K562 (cell line): ENCODE data around the gene RNF181. TPM values are rescaled to one million over a fixed set of nuclear protein-coding genes. Genes with fewer than 3 reads are reported as not detected.
A peak's percentile ranks its signal among the peaks of the same experiment; 100 is the strongest.

Source experiments
- CBFA2T2 ChIP-seq: fragments of 450-650 bp; conservative IDR thresholded peaks from 2 replicates; pipeline ENCODE4 v1.6.1; 2017; ENCODE audit warnings: mild to moderate bottlenecking
- CBFB ChIP-seq: sonication (generic); formaldehyde crosslinking; IDR thresholded peaks from 2 replicates; pipeline ENCODE4 v1.4.0; 2020; ENCODE audit warnings: mild to moderate bottlenecking, missing genetic modification reagents
- CXXC5 ChIP-seq: fragments of 250-450 bp; sonication (Bioruptor Pico); IDR thresholded peaks from 2 replicates; pipeline ENCODE4 v1.8.0; 2022; ENCODE audit warnings: inconsistent platforms, mild to moderate bottlenecking, moderate library complexity
- ERF ChIP-seq: fragments of 450-650 bp; formaldehyde crosslinking; IDR thresholded peaks from 2 replicates; pipeline ENCODE4 v1.4.0; 2020; ENCODE audit warnings: mild to moderate bottlenecking, mixed read lengths
- GTF2E2 ChIP-seq: fragments of 200-800 bp; sonication (Bioruptor generic); IDR thresholded peaks from 2 replicates; pipeline ENCODE4 v1.6.1; 2016; ENCODE audit warnings: missing genetic modification characterization, missing compliant biosample characterization
- KLF6 ChIP-seq: fragments of 250-450 bp; sonication (Bioruptor Pico); IDR thresholded peaks from 2 replicates; pipeline ENCODE4 v1.4.0; 2020; ENCODE audit warnings: mild to moderate bottlenecking, moderate library complexity, borderline replicate concordance
- LEF1 ChIP-seq: fragments of 450-650 bp; IDR thresholded peaks from 2 replicates; pipeline ENCODE4 v1.6.1; 2016; ENCODE audit warnings: mild to moderate bottlenecking
- MECOM ChIP-seq: fragments of 250-450 bp; sonication (Bioruptor Pico); IDR thresholded peaks from 2 replicates; pipeline ENCODE4 v1.8.0; 2022; ENCODE audit warnings: inconsistent platforms
- MNT ChIP-seq, 2 experiments: fragments of 450-650 bp; conservative IDR thresholded peaks; 2 replicates each; pipeline ENCODE4 v1.6.1; 2017; ENCODE audit warnings: mild to moderate bottlenecking in 2 of 2, moderate library complexity in 2 of 2
- MTF1 ChIP-seq: fragments of 250-450 bp; sonication (Bioruptor Pico); IDR thresholded peaks from 2 replicates; pipeline ENCODE4 v1.9.0; 2021; ENCODE audit warnings: moderate library complexity, mild to moderate bottlenecking, inconsistent platforms, borderline replicate concordance
- RBBP5 ChIP-seq: fragments of 200-600 bp; sonication (generic); IDR thresholded peaks from 2 replicates; pipeline ENCODE4 v1.6.1; 2012; ENCODE audit warnings: borderline replicate concordance, mild to moderate bottlenecking, low read length, control low read depth, inconsistent platforms; ENCODE audit not compliant: insufficient read depth, poor library complexity, severe bottlenecking
- SMAD4 ChIP-seq: fragments of 250-450 bp; sonication (Bioruptor Pico); conservative IDR thresholded peaks from 2 replicates; pipeline ENCODE4 v1.8.0; 2021; ENCODE audit warnings: inconsistent platforms, mild to moderate bottlenecking, moderate library complexity
- TRIM24 ChIP-seq, 2 experiments: fragments of 450-650 bp; IDR thresholded peaks; 2 replicates each; pipeline ENCODE4 v1.6.1; 2016
- ZBTB49 ChIP-seq: sonication (generic); formaldehyde crosslinking; IDR thresholded peaks from 2 replicates; pipeline ENCODE4 v1.8.0; 2022; ENCODE audit warnings: missing genetic modification reagents, mild to moderate bottlenecking, borderline replicate concordance
- ZNF184 ChIP-seq: sonication (generic); formaldehyde crosslinking; IDR thresholded peaks from 2 replicates; pipeline ENCODE4 v1.5.0; 2020; ENCODE audit warnings: missing genetic modification reagents
- ZNF444 ChIP-seq: fragments of 250-450 bp; sonication (Bioruptor Pico); IDR thresholded peaks from 2 replicates; pipeline ENCODE4 v1.4.0; 2020; ENCODE audit warnings: mild to moderate bottlenecking, moderate library complexity
- ZNF561 ChIP-seq: fragments of 450-650 bp; formaldehyde crosslinking; conservative IDR thresholded peaks from 2 replicates; pipeline ENCODE4 v1.4.0; 2020; ENCODE audit warnings: mild to moderate bottlenecking, moderate library complexity
- polyA plus RNA-seq, 8 experiments: library from polyadenylated mRNA; depleted of rRNA in 4 of 8; stranded (reverse) in 5 of 8; unstranded in 3 of 8; fragments of >200 nt; fragmentation: Nextera tagmentation in 2 of 8; fragmentation: Illumina TruSeq in 1 of 8; extraction: Ambion mirVana in 2 of 8; extraction: Trizol in 1 of 8; gene quantifications; 2 replicates each; pipeline versions ENCODE4 v1.2.1 to v1.2.3, GENCODE V29; 2011 to 2014; ENCODE audit warnings: inconsistent platforms in 1 of 8, missing spikeins in 1 of 8
- total RNA-seq, 7 experiments: library from RNA; depleted of rRNA in 6 of 7; stranded (reverse); fragments of >200 nt in 6 of 7; fragmentation: Illumina TruSeq in 2 of 7; extraction: Trizol in 2 of 7; gene quantifications; 2 replicates each; pipeline versions ENCODE4 v1.2.1 to v1.2.3, GENCODE V29; 2011 to 2021; ENCODE audit warnings: low replicate concordance in 1 of 7
- TF ChIP-seq, protein P1 (sequence below): fragments of 150-350 bp; IDR thresholded peaks from 2 replicates; pipeline ENCODE4 v1.6.1; 2014; ENCODE audit warnings: low read depth, mild to moderate bottlenecking, low read length, borderline replicate concordance

RNF181 gene
- total and polyA plus RNA-seq, 9 of the 15 experiments (the other 6 are each of a cell fraction or from before 2014, with no cell fraction given): 139 to 492 (median 253) TPM

- TF ChIP-seq KLF6 (CRISPR knock-in tag) (0 out of 2 replicates have a peak, but pooled peaks have one; percentile 53), GTF2E2 (tag) (peak; percentile 72; the same call in 1 of the 2 replicates), LEF1 (0 out of 2 replicates have a peak, but pooled peaks have one; percentile 13), MTF1 (CRISPR knock-in tag) (no peak), CXXC5 (CRISPR knock-in tag) (peak; percentile 63), MECOM (CRISPR knock-in tag) (no peak; the same call in 1 of the 2 replicates), RBBP5 (no peak), ZBTB49 (CRISPR knock-in tag) (no peak), ZNF184 (no peak), ERF (CRISPR knock-in tag) (0 out of 2 replicates have a peak, but pooled peaks have one; percentile 43), SMAD4 (CRISPR knock-in tag) (peak; percentile 51), TRIM24 (IDR thresholded peaks at IDR 0.05) (no peak), CBFA2T2 (no peak), ZNF444 (CRISPR knock-in tag) (0 out of 2 replicates have a peak, but pooled peaks have one; percentile 29), MNT (conservative IDR thresholded peaks at IDR 0.05) (peak; percentile 65 to 69; a peak in 2 of 4 replicates), ZNF561 (CRISPR knock-in tag) (0 out of 2 replicates have a peak, but pooled peaks have one; percentile 12), CBFB (CRISPR knock-in tag) (0 out of 2 replicates have a peak, but pooled peaks have one; percentile 43)
- TF ChIP-seq, protein P1, sequence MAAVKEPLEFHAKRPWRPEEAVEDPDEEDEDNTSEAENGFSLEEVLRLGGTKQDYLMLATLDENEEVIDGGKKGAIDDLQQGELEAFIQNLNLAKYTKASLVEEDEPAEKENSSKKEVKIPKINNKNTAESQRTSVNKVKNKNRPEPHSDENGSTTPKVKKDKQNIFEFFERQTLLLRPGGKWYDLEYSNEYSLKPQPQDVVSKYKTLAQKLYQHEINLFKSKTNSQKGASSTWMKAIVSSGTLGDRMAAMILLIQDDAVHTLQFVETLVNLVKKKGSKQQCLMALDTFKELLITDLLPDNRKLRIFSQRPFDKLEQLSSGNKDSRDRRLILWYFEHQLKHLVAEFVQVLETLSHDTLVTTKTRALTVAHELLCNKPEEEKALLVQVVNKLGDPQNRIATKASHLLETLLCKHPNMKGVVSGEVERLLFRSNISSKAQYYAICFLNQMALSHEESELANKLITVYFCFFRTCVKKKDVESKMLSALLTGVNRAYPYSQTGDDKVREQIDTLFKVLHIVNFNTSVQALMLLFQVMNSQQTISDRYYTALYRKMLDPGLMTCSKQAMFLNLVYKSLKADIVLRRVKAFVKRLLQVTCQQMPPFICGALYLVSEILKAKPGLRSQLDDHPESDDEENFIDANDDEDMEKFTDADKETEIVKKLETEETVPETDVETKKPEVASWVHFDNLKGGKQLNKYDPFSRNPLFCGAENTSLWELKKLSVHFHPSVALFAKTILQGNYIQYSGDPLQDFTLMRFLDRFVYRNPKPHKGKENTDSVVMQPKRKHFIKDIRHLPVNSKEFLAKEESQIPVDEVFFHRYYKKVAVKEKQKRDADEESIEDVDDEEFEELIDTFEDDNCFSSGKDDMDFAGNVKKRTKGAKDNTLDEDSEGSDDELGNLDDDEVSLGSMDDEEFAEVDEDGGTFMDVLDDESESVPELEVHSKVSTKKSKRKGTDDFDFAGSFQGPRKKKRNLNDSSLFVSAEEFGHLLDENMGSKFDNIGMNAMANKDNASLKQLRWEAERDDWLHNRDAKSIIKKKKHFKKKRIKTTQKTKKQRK: no peak
Observed at GRCh38 chr2:85578243-85579180, 17.0 kb upstream of the RNF181 start (continued).
